Psoas muscle (tissue), 8 donors: ENCODE data around the gene CXCR1. TPM values are rescaled to one million over a fixed set of nuclear protein-coding genes. Genes with fewer than 3 reads are reported as not detected.

Experiments
- ATAC-seq, 4 donors: fragments of 200-7000 bp; cut with Tn5 transposase; one replicate each; pipeline ENCODE4 v1.9.1; 2020; ENCODE audit warnings: moderate library complexity in 3 of 4, mild to moderate bottlenecking in 2 of 4
- DNase-seq, 2 donors: peaks; one replicate each; pipeline ENCODE4 v3.0.0-alpha.2; 2020
- H3K27ac ChIP-seq: fragments of 200-600 bp; one replicate; pipeline ENCODE4 v1.8.0; 2022
- H3K27me3 ChIP-seq, 3 donors: fragments of 200-600 bp in 1 of 3; one replicate each; pipeline versions ENCODE4 v1.6.1 to v1.8.0; 2013 to 2022; ENCODE audit warnings: low read length in 2 of 3, mild to moderate bottlenecking in 2 of 3, moderate library complexity in 1 of 3; ENCODE audit not compliant: insufficient read depth in 3 of 3
- H3K36me3 ChIP-seq, 2 donors: fragments of 200-600 bp in 1 of 2; one replicate each; pipeline versions ENCODE4 v1.6.1 to v1.8.0; 2013 to 2022; ENCODE audit warnings: low read depth in 1 of 2, mild to moderate bottlenecking in 1 of 2, moderate library complexity in 1 of 2; ENCODE audit not compliant: insufficient read depth in 1 of 2
- H3K4me1 ChIP-seq: fragments of 200-600 bp; one replicate; pipeline ENCODE4 v1.8.0; 2022
- H3K4me3 ChIP-seq: fragments of 200-600 bp; one replicate; pipeline ENCODE4 v1.8.0; 2022; ENCODE audit warnings: mild to moderate bottlenecking
- H3K9me3 ChIP-seq: fragments of 200-600 bp; one replicate; pipeline ENCODE4 v1.8.0; 2022
- WGBS, 3 donors: extraction: QIAGEN DNeasy Blood & Tissue Kit; methylation state at CpG; one replicate each; pipeline versions ENCODE4 v1.1.6 to v1.1.7; 2013; 5-methylcytosine and 5-hydroxymethylcytosine counted together
- intact Hi-C, 2 donors: fragments of 100-400 bp; cut with DNase I; formaldehyde crosslinking; loops; one replicate each; pipeline versions ENCODE4 v1.11.0 to v1.14.2; 2022
- polyA plus RNA-seq, 3 donors: library from polyadenylated mRNA; stranded (reverse); fragments of 200-250 nt; gene quantifications; one replicate each; pipeline ENCODE4 v1.2.3, GENCODE V29; 2013
- total RNA-seq, 4 donors: library from RNA; stranded (reverse); fragmentation: NEBNext Ultra II Directional in 2 of 4; extraction: Animal tissue kit (Norgen Biotek cat#: 25700) in 2 of 4; gene quantifications; one replicate each; pipeline versions ENCODE4 v1.2.1 to v1.2.4, GENCODE V29; 2021 to 2023
- TF ChIP-seq, protein P1 (sequence below): fragments of 200-600 bp; IDR thresholded peaks from one replicate; pipeline ENCODE4 v1.8.0; 2022; ENCODE audit warnings: antibody characterized with exemption
- donor health status: healthy with polysubstance abuse.
- donor health status: DM: no; HTN: no; CAD: no; lungs with moderate emphysema.
- donor health status: Bipolar disorder and iron deficiency.
- donor health status: healthy.
- donor health status: DM: yes; HTN: yes; CAD: no.
- donor health status: DM: no; HTN: no; CAD: no.
- donor health status: DM: no; HTN: no; CAD: no.
- donor health status: DM: yes; HTN: yes; CAD: no.

CXCR1 gene
- total and polyA plus RNA-seq, 7 donors: 0.10 to 0.96 (median 0.69) TPM; not detected in 2

DNA sequence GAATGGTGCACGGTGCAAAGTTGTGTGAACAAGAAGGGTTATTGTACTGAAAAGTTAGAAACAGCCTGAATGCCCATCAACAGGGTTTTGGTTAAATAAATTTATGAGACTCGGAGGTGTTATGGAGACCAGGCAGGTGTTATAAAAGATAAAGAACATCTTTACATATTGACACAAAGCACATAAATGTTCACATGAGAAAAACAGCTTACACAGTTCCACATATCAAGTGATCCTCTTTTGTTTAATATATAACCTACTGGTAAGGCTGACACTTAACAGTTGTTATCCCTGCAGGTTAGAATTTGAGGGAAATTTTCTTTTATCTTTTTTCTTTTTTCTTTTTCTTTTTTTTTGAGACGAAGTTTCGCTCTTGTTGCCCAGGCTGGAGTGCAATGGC lies 30.2 kb upstream of the CXCR1 start:
- DNase-seq (no peak), ATAC-seq (no peak)
- Histone ChIP-seq H3K4me3 (no peak overlapping the region), H3K4me1 (no peaks in the 10 kb centered on the region), H3K36me3 (no peaks in the 10 kb centered on the region), H3K27ac (no peak overlapping the region), H3K27me3 (no peaks in the 10 kb centered on the region), H3K9me3 (no peaks in the 10 kb centered on the region)
- WGBS, 3 donors: 75 to 84% (median 78%) methylated on average over 4 of the region's 4 CpGs
- TF ChIP-seq, protein P1, sequence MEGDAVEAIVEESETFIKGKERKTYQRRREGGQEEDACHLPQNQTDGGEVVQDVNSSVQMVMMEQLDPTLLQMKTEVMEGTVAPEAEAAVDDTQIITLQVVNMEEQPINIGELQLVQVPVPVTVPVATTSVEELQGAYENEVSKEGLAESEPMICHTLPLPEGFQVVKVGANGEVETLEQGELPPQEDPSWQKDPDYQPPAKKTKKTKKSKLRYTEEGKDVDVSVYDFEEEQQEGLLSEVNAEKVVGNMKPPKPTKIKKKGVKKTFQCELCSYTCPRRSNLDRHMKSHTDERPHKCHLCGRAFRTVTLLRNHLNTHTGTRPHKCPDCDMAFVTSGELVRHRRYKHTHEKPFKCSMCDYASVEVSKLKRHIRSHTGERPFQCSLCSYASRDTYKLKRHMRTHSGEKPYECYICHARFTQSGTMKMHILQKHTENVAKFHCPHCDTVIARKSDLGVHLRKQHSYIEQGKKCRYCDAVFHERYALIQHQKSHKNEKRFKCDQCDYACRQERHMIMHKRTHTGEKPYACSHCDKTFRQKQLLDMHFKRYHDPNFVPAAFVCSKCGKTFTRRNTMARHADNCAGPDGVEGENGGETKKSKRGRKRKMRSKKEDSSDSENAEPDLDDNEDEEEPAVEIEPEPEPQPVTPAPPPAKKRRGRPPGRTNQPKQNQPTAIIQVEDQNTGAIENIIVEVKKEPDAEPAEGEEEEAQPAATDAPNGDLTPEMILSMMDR: no peak
- intact Hi-C loops: no loop called here

DNA sequence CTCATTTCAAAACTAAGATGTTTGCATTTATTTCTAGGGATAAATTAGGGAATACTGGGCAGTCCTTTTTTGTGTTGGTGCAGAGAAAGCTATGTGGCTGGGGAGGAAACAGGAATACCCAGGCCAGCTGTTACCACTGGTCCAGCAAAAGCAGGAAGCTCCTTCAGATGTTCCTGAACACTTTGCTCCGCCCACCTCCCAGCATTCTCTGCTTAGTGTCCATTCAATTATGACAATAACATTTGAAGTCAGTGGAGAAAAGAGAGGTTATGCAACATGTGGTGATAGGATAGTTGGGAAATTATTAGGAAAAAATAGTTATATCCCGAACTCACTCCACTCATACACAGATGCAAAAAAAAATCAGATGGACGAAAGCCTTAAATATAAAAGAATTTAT lies 28.1 kb upstream of the CXCR1 start:
- 88 to 94% (median 91%) methylated on average over 3 of the region's 3 CpGs for WGBS, 3 donors

DNA sequence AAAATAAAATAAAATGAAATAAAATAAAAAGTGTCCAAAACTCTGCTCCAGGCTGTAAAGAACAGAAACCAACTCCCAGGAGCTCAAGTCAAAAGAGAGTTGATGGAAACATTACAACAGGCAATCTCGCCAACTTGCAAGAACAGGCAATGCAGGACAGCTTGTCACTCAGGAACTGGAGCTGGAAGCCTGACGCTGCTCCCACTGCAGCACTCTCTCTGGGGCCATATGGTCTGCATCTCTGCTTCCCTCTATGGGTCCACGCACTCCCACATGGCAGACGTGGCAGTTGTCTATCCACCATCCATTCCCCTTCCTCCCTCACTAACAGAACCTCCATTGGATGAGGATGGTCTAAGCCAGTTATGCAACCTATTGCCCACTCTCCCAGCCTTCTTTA lies 26.9 kb upstream of the CXCR1 start:
- WGBS, 3 donors: 73 to 77% (median 75%) methylated on average over 4 of the region's 4 CpGs

More for the DNA sequence above, 28.1 kb upstream of the CXCR1 start:
- Histone ChIP-seq H3K4me3 (no peak overlapping the region), H3K4me1 (no peaks in the 10 kb centered on the region), H3K27me3 (no peaks in the 10 kb centered on the region), H3K9me3 (no peaks in the 10 kb centered on the region), H3K36me3 (no peaks in the 10 kb centered on the region), H3K27ac (no peak overlapping the region)
- intact Hi-C loops: no loop called here
- DNase-seq (no peak), ATAC-seq (no peak)
- TF ChIP-seq, protein P1: no peak

DNA sequence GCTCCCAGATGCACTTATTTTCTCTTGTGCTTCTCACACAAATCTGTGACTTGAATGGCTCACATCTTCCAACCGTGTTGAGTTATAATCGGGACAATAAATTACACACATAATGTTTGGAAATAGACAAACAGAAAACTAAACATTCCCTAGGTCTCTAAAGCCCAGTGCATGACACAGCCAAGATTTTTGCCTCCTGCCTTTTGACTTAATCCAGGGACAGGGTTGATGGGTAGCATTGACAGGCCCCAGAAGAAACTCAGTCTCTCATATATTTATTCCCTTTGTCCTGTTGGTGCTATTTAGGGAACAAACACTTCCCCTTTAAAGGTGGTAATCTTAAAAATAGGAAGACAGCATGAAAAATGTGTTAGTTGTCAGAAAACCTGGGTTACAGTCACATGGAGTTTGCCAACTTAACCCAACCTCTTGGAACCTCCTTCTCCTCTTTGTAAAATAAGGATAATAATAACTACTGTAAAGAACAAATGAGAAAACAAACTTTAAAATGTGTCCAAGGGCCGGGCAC lies 26.2 kb upstream of the CXCR1 start:
- WGBS, 3 donors: 64 to 76% (median 71%) methylated on average over 3 of the region's 3 CpGs
- Histone ChIP-seq H3K9me3 (no peaks in the 10 kb centered on the region), H3K4me3 (no peak overlapping the region), H3K27me3 (no peaks in the 10 kb centered on the region), H3K27ac (no peak overlapping the region), H3K4me1 (no peaks in the 10 kb centered on the region), H3K36me3 (no peaks in the 10 kb centered on the region)
- TF ChIP-seq, protein P1: no peak
- no peak for DNase-seq
- intact Hi-C loops: no loop called here
- ATAC-seq: no peak

More for the DNA sequence above, 26.9 kb upstream of the CXCR1 start:
- no peak for ATAC-seq
- Histone ChIP-seq H3K4me3 (no peak overlapping the region), H3K27ac (no peak overlapping the region), H3K36me3 (no peaks in the 10 kb centered on the region), H3K4me1 (no peaks in the 10 kb centered on the region), H3K9me3 (no peaks in the 10 kb centered on the region), H3K27me3 (no peaks in the 10 kb centered on the region)
- TF ChIP-seq, protein P1: no peak
- intact Hi-C loops: no loop called here
- no peak for DNase-seq

DNA sequence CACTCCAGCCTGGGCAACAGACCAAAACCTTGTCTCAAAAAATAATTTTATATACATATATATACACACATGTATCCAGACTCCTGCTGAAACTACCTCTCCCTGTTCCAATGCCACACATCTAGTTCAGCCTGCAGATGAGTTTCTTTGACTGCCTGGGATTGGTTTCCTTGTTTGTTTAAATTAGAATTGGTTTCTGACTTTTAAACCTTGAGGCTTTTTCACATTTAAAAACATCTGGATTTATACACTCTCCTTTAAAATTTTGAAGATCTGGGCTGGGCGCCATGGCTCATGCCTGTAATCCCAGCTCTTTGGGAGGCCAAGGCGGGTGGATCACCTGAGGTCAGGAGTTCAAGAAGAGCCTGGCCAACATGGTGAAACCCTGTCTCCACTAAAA lies 21.8 kb upstream of the CXCR1 start:
- H3K27ac ChIP-seq: no peak overlapping the region
- no peaks in the 10 kb centered on the region for H3K27me3 ChIP-seq
- no peak overlapping the region for H3K4me3 ChIP-seq
- intact Hi-C loops: loop anchor here (5.0 to 10.0 kb wide), 4 partner anchors 69 to 279 kb away; partner anchors contain the start of genes AAMP (in 2 of the 2), CTDSP1 (in 2 of the 2) and PNKD (in 2 of the 2)
- ATAC-seq (no peak), DNase-seq (no peak)
- TF ChIP-seq, protein P1: no peak
- WGBS, 3 donors: 89 to 96% (median 96%) methylated on average over 2 of the region's 2 CpGs
- H3K4me1 ChIP-seq: peaks cover 14% of the 10 kb centered on the region
- no peaks in the 10 kb centered on the region for H3K9me3 ChIP-seq
- no peaks in the 10 kb centered on the region for H3K36me3 ChIP-seq
